ENCODE results near the gene CCDC7. TPM values are rescaled to one million over a fixed set of nuclear protein-coding genes. Genes with fewer than 3 reads are reported as not detected.

CCDC7 gene
- total RNA-seq, 1 donor from 2014 or later: 6.7 TPM

DNA sequence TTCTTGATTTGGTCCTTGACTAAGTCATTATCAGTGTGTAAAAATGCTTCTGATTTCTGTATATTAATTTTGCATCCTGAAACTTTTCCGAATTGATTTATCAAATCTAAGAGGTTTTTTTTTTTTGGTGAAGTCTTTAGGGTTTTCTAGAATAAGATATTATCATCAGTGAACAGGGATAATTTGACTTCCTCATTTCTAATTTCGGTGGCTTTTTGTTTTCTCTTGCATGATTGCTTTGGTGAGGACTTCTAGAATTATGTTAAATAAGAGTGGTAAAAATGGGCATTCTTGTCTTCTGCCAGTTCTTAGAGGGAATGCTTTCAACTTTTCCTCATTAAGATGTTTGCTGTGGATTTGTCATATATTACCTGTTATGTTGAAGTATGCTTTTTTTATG is 170.5 kb downstream of the CCDC7 start:
- Mint-ChIP-seq H3K4me1 (ENCODE audit: low read depth, unreplicated experiment) (no peaks in the 10 kb centered on the region), H3K9me3 (ENCODE audit: unreplicated experiment) (peaks cover 7% of the 10 kb centered on the region), H3K4me3 (ENCODE audit: unreplicated experiment) (no peak overlapping the region), H3K27ac (ENCODE audit: unreplicated experiment) (no peak overlapping the region), H3K36me3 (ENCODE audit: unreplicated experiment) (peaks cover 6% of the 10 kb centered on the region), H3K27me3 (ENCODE audit: unreplicated experiment) (peaks cover 1% of the 10 kb centered on the region)
- DNase-seq: no peak
- TF ChIP-seq, protein P1, sequence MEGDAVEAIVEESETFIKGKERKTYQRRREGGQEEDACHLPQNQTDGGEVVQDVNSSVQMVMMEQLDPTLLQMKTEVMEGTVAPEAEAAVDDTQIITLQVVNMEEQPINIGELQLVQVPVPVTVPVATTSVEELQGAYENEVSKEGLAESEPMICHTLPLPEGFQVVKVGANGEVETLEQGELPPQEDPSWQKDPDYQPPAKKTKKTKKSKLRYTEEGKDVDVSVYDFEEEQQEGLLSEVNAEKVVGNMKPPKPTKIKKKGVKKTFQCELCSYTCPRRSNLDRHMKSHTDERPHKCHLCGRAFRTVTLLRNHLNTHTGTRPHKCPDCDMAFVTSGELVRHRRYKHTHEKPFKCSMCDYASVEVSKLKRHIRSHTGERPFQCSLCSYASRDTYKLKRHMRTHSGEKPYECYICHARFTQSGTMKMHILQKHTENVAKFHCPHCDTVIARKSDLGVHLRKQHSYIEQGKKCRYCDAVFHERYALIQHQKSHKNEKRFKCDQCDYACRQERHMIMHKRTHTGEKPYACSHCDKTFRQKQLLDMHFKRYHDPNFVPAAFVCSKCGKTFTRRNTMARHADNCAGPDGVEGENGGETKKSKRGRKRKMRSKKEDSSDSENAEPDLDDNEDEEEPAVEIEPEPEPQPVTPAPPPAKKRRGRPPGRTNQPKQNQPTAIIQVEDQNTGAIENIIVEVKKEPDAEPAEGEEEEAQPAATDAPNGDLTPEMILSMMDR (IDR thresholded peaks at IDR 0.05; ENCODE audit: partially characterized antibody, unreplicated experiment): no peak

DNA sequence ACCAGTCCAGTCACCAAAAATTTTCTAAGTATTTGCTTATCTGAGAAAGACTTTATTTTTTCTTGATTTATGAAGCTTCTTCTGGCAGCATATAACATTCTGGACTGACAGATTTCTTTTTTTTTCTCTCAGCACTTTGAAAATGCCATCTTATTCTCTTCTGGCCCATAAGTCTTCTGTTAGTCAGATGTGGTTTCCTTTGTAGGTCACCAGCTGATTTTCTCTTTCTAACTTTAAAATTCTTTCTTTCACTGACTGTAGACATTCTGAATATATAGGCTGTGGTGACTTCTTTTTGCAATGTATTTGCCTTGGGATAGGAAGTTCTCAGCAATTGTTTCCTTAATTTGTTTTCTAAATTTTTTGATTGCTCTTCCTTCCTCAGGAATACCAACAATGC is 172.5 kb downstream of the CCDC7 start:
- Mint-ChIP-seq H3K36me3 (ENCODE audit: unreplicated experiment) (peaks cover 6% of the 10 kb centered on the region), H3K4me3 (ENCODE audit: unreplicated experiment) (no peak overlapping the region), H3K4me1 (ENCODE audit: low read depth, unreplicated experiment) (no peaks in the 10 kb centered on the region), H3K27ac (ENCODE audit: unreplicated experiment) (no peak overlapping the region), H3K9me3 (ENCODE audit: unreplicated experiment) (peaks cover 5% of the 10 kb centered on the region), H3K27me3 (ENCODE audit: unreplicated experiment) (peaks cover 1% of the 10 kb centered on the region)
- TF ChIP-seq, protein P1 (IDR thresholded peaks at IDR 0.05; ENCODE audit: partially characterized antibody, unreplicated experiment): no peak
- no peak for DNase-seq

DNA sequence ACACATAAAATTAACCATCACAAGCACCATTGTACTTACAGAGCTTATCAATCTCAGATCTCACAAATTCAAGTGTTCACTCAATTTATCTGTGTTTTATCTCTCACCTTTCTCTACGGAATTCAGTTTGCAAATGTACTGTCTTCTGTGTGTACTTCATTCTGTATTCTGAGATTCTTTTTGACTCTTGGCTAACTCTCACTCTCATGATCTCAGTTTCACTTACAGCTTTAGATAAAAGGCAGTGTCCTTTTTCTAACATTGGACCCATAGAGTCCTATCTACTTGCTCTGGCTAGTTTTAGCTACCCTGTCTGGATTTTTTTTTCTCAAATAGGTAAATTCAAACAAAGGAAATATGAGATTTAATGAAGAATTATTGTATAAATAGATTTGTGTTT is 176.0 kb downstream of the CCDC7 start:
- Mint-ChIP-seq H3K4me1 (ENCODE audit: low read depth, unreplicated experiment) (no peaks in the 10 kb centered on the region), H3K4me3 (ENCODE audit: unreplicated experiment) (no peak overlapping the region), H3K27ac (ENCODE audit: unreplicated experiment) (no peak overlapping the region), H3K36me3 (ENCODE audit: unreplicated experiment) (no peaks in the 10 kb centered on the region), H3K9me3 (ENCODE audit: unreplicated experiment) (peaks cover 5% of the 10 kb centered on the region), H3K27me3 (ENCODE audit: unreplicated experiment) (peaks cover 1% of the 10 kb centered on the region)
- TF ChIP-seq, protein P1 (IDR thresholded peaks at IDR 0.05; ENCODE audit: partially characterized antibody, unreplicated experiment): no peak
- DNase-seq: no peak

DNA sequence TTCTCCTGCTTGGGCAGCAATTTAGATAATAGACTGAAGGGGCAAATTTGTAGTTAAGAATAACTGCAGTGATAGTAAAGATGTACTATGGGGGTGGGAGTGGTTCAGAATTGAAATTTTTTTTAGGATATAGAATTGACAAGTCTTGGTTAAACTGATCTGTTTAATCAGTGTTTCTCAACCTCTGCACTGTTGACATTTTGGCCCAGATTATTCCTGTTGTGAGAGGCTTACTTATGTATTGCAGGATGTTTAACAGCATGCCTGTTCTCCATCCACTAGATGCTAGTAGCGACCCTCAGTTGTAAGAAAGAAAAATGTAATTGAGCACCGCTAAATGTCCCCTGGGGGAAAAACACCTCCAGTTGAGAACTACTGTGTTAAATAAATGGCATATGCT is 176.5 kb downstream of the CCDC7 start:
- H3K27me3 Mint-ChIP-seq (ENCODE audit: unreplicated experiment): peaks cover 1% of the 10 kb centered on the region
- no peak overlapping the region for H3K4me3 Mint-ChIP-seq (ENCODE audit: unreplicated experiment)
- H3K36me3 Mint-ChIP-seq (ENCODE audit: unreplicated experiment): no peaks in the 10 kb centered on the region
- no peak overlapping the region for H3K27ac Mint-ChIP-seq (ENCODE audit: unreplicated experiment)
- no peak for DNase-seq
- H3K9me3 Mint-ChIP-seq (ENCODE audit: unreplicated experiment): peaks cover 5% of the 10 kb centered on the region
- TF ChIP-seq, protein P1 (IDR thresholded peaks at IDR 0.05; ENCODE audit: partially characterized antibody, unreplicated experiment): no peak
- no peaks in the 10 kb centered on the region for H3K4me1 Mint-ChIP-seq (ENCODE audit: low read depth, unreplicated experiment)

DNA sequence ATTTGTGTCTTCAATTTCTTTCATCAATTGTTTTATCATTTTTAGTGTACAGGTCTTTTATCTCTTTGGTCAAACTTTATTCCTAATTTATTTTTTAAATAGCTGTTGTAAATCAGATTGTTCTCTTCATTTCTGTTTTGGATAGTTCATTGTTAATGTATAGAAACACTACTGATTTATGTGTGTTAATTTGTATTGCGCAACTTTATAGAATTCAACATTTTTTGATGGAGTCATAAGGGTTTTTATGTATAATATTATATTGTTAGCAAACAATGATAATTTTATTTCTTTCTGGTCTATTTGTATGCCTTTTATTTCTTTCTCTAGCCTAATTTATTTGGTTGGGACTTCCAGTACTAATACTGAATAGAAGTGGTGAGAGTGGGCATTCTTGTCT is 181.2 kb downstream of the CCDC7 start:
- no peaks in the 10 kb centered on the region for H3K36me3 Mint-ChIP-seq (ENCODE audit: unreplicated experiment)
- H3K4me1 Mint-ChIP-seq (ENCODE audit: low read depth, unreplicated experiment): no peaks in the 10 kb centered on the region
- no peak overlapping the region for H3K4me3 Mint-ChIP-seq (ENCODE audit: unreplicated experiment)
- no peaks in the 10 kb centered on the region for H3K27me3 Mint-ChIP-seq (ENCODE audit: unreplicated experiment)
- DNase-seq: no peak
- no peak overlapping the region for H3K27ac Mint-ChIP-seq (ENCODE audit: unreplicated experiment)
- TF ChIP-seq, protein P1 (IDR thresholded peaks at IDR 0.05; ENCODE audit: partially characterized antibody, unreplicated experiment): no peak
- H3K9me3 Mint-ChIP-seq (ENCODE audit: unreplicated experiment): no peaks in the 10 kb centered on the region

Data from glutamatergic neuron (in vitro differentiated cells).